ENCODE data around the gene B3GLCT.

B3GLCT gene

DNA sequence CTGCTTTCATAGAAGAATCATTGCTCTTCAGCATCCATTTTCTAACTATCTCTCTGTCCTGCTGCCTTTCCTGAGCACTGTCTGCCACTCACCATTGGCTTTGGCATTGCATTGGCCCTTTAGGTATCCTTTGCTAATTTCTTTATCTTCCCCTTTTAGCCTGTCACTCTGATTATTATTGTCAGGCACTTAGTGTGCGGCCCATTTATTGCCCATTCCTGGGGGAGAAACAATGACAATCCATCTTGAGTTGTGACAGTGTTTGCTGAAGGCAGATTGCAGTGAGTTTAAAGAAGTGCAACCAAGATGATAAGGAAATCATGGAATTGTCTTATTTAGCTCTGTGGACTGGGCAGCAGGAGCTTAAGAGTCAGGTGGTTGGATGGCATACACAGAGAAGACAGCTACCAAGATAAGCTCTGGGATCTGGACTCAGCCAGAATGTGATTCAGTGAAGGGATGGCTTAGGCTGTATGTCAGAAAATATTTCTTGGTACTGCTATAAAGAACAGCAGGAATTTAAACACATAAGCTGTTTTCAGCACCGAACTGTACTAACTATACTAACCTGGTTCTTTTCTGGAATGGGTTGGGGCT, 25.3 kb downstream of the B3GLCT start:
- DNase-seq, result no peak

DNA sequence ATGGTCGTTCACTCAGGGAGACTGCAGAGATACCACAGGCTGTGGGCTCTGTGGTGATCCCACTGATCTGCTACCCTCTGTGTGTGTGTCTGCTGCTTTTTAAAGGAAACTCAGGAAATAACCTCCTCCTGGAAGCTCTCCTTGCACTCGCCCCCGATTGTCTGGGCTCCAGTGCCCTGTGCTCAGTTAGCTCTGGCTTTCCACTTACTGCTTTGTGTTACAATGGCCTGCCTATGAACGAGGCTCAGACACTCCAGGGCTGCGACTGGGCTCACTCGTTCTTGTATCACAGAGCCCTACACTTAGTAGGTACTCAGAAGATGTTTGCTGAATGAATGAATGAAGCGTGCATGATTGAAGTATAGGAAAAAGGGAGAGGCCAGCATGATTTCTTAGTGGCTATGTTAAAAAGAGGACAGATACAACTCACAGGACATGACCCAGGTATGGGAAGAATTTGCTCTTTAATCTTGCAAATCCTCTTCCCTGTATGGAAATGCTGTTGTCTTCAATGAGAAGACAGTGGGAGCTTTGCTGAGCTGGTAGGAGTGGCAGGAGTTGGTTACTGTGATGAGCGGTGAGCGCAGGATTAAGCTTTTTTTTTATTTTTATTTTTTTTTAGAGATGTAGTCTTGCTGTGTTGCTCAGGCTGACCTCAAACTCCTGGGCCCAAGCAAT, 26.4 kb downstream of the B3GLCT start:
- no peak for DNase-seq

DNA sequence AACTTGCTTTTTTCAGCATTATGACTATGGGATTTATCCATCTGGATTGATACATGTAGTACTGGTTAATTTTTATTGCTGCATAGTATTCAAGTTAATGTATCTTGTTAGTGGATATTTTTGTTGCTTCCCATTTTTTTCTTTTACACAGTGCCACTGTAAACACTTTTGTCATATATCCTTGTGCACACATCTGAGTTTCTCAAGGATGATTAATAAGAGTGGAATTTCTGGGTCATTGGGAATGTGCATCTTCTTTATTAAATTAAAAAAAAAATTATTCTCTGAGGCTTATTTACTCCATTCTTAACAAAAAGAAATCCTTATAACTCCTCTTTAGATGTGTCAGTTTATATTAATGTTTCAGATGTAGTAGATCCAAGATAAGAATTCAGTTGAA, 27.3 kb downstream of the B3GLCT start:
- DNase-seq, result no peak

DNA sequence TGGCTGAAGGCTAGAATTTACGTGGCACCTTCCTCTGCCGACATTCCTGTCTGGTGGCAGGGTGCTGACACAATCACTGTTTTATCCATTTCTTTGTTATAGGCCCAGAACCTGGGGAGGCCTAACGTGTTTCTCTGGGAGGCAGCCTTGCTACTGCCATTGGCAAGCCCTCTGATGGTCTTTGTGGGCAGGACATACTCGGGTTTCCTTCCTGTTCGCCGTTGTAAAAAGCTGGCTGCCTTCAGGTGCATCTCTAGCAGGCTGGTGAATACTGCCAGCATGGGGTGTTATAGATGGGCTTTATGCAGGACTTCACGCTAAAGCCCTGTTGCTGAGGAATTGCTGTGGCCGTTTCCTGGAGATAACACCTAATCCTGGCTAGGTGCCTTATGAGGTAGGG, 28.1 kb downstream of the B3GLCT start:
- no peak for DNase-seq

DNA sequence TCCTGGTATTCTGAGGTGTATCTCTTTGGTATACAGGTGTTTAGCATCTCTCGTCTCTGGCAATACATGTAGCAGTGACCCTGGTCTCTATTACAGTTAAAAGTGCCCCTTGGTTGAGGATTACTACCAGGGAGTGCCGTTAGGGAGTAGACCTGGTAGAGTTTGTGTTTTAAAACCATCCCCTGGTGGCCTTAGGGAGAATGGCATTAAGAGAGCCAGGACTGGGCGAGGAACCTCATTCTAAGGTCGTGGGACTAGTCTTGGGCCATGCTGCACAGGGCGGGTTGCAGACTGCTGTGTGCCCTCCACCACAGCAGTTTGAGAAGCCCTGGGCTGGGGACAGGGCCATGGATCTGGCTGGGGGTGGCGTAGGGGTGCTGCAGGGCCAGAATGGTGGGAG, 35.0 kb downstream of the B3GLCT start:
- DNase-seq, result no peak

DNA sequence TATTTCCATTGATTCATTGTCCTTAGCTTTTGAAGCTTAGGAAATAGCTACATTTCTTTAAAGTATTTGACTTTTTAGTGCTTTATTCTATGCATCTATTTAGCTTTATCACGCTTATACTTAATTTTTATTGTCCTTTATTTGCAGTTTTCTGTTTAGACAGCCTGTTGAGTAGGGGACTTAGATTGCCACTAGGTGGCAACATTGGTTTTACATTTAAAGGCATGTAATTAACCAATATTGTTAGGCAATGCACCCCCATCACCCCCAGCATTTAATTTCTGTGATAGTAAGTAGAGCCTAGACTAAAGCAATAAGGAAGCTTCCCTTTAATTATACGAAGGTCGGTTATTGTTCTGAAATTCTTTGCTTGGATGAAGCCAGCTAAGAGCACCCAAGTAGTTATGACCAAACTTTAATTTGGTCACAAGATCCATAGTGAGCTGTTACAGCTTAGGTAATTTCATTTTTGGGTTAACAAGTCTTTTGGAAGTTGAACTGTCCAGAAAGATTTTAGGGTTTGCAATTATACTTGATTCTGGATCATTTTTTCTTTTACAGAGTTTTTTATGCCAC, 36.5 kb downstream of the B3GLCT start:
- DNase-seq, result no peak

DNA sequence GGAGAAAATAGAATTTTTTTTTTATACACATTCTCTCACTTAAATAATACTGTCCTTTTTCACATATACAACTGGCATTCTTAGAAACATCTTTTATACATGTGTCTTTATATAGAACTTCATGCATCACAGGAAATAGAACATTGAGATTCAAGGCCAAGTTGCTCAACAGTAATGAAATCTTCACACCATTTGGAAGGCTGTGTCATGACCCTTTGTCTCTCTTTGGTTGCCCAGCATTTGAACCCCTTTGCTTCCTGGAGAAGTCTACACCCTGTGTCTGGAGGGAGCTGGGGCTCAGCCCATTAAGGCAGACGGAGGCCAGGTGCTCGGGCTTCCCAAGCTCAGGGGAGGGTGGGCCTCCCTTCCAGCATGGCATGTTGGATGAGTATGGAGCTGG, 41.1 kb downstream of the B3GLCT start:
- no peak for DNase-seq

DNA sequence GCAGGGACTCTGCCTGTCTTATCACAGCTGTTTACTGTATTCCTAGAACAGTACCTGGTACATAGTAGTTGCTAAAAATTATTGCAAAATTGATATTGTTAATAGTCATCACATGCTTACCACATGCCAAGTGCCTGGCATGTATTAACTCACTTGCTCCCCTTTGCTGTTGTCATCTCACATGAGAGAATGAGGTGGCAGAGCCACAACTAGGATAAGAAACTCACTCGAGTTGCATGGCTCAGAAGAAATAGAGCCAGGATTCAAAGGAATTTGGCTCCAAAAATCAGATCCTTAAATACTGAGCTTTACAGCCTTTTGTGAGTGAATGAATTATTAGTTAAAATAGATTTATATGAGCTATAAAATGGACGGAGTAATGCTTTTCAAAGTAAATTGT, 42.6 kb downstream of the B3GLCT start:
- no peak for DNase-seq

DNA sequence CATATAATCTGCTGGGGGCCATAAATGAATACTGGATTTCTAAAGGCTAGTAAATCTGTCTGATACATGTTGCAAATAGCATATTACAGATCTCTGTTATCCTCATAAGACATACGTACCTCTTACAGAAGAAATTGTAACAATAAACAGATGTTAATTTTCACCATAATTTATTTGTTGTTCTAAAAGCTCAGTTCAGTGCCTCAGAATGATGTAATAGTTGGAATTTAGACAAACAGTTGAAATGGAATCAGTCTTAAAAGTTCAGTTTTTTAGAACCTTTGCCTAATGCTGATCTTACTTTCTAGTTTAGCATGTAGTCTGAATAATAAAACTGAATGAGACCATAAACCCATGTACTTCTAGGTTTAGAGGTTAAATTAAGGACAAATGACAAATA, 43.1 kb downstream of the B3GLCT start:
- no peak for DNase-seq

DNA sequence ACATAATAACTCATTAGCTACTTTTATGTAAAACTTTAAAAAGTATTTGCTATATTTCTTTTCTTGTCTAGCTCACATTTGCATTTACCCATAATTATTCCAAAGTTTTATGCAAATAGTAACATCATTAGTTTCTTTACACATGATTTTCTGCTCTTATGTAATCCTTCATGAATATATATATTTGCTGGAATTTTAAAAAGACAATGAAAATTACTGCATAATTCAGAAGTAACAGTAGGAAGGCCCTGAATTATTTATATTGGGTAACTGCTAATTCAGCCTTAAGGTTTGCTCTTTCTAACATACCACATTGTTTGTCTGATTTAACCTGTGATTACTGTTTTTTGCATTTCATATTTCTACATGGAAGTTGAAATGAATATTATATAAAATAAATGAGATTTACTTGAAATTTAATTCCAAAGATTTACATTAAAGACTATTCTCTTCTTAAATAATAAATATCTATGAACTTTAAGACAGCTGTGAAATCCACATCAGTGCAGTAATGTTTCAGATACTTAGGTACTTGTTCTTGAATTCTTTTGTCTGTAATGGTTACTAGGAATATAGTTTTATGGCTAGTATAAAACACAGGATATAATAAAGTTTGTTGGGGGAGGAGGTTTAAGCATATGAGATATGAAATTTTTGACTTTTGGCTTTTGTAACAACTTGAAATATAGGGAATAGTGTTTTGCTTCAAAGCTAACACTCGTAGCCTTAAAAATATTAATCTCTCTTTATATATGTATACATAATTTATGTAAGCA, 46.0 kb downstream of the B3GLCT start:
- DNase-seq, result no peak

DNA sequence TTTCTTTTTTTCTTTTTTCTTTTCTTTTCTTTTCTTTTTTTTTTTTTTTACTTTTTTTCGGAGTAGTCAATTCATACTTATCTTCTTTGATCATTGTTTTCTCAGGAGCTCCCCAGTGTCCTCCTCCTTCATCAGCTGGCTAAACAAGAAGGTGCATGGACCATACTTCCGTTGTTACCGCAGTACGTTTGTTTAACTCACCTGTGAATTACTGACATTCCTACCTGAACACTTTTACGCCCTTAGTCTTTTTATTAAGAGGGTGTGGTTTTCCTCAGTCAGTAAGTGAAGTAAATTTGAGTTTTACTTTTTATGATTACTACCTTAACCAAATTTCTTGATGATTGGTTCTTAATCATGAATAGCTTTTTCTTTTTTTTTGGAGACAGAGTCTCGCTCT, 47.1 kb downstream of the B3GLCT start:
- DNase-seq, result no peak

DNA sequence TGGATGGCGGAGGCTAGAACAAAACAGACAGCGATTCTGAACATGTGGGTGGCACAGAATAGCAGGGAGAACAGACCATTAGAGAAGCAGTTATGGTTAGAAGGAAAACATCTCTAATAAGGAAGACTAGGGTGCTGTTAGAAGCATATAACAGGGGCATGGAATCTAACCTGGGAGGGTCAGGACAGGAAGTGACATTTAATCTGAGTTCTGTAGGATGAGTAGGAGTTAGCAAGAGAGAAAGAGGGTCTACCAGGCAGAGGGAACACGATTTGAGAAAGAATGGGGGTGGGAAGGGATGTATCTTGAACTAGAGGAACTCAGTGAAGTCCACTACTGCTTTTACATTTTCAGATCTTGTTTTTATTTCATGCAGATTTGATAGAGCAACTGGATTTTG, 48.6 kb downstream of the B3GLCT start:
- no peak for DNase-seq

DNA sequence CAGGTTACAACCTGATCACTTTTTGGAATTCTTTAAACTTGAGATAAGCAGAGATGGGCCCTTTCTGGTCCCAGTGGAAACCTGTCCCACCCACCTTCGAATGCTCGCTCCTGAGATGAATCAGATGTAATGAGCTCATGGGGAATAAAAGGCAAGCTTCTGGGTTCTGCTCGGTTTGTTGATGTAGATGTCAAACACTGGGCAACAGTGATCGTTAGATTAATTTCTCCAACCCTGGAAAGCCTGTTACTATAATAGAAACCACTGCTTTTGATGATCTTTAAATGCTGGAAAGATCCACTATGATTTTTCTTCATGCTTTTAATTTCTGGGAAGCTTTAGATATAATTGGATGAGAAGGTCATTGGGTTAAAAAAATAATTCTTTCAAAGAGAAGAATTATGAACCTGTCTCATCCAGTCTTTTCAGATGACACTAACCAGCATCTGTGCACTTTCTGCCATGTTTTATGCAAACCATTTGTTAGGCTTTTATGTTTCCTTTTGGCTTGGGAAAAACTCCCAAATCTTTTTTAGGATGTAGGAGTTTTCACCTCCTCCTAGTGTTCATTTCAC, 49.3 kb downstream of the B3GLCT start:
- DNase-seq, result no peak

DNA sequence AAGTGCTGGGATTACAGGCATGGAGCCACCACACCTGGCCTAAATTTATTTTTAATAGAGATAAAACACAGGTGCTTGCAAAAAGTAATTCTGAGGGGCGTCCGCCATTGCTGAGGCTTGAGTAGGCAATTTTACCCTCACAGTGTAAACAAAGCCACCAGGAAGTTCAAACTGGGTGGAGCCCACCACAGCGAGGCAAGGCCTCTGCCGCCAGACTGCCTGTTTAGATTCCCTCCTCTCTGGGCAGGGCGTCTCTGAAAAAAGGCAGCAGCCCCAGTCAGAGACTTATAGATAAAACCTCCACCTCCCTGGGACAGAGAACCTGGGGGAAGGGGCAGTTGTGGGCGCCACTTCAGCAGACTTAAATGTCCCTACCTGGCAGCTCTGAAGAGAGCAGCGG, 50.7 kb downstream of the B3GLCT start:
- no peak for DNase-seq

DNA sequence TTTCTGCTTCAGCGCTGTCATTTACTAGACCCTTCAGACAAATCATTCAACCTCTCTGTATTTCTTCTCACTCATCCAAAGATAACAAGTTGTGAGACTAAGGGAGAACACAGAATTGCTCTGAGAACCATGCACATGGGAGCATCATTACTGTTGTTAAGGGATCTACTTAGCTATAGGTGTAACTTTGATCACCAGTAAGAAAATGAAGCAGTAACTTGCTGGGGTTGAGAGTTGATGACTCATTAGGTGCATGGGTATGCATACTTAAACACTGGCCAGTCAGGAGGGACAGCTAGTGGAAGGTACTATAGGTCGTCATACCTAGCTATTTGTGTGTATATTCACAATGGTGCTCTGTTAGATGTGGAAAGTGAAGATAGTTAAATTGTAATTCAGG, 61.5 kb downstream of the B3GLCT start:
- no peak for DNase-seq

DNA sequence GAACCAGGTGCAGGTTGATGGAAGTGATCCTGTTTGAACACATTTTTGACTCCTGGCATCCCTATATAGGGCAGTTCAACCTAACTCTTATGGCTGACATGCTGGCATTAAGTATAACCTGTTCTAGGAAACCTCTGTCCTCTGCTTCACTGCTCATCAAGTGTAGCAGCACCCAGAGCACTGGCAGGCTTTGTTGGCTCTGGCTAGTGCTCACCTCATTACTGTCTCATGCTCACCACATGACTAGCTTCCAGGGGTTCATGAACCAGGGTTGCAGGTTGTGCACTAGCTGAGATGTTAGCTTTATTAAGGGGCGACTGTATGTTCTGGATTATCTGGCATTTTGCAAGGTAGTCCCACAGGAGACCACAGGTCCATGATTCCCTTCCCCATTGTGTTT, 63.6 kb downstream of the B3GLCT start:
- DNase-seq, result no peak

DNA sequence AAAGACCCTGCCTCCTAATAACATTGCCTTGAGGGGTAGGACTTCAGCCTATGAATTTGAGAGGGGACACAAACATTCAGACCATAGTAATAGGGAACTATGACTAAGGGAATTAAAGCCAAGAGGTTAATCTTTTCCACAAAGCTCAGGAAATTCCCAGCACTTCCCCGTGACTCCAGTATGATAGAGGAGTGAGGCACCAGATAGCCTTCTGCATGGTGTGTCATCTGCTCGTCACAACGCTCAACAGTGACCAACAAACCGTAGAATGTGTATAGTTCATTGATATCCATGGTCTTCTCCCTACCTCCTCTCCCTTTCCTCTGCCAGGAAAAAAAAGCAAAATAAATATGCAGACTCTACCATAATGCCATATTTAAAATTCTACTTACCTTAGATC, 64.4 kb downstream of the B3GLCT start:
- no peak for DNase-seq

DNA sequence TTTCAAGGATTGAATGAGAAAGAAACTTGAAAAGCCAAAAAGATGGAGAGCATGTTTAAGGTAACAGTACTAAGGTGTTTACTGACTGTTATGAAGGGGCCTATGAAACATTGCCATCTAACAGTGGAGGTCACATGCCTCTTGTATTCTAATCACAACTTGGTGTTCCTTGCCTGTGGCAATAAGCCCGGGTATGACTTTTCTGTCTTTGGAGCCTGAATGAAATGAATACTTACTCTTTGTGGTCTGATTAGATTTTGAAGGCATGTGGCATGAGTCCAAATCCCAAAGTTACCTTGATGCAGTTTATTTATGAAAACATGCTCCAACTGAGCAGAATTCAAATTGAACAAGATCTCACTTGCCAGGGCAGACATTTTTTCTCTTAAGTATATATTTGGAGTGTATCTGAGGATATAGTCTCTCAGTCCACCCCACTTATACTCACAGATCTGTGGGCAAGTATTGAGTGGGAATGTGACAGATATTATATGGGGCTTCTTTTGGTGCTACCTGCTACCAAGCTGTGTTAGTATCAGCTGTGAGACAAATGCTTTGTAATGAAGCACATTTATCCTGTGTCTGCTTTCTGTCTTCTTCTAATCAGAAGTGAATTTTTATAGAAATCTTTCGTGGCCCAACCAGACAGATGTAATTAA, 67.5 kb downstream of the B3GLCT start:
- no peak for DNase-seq

DNA sequence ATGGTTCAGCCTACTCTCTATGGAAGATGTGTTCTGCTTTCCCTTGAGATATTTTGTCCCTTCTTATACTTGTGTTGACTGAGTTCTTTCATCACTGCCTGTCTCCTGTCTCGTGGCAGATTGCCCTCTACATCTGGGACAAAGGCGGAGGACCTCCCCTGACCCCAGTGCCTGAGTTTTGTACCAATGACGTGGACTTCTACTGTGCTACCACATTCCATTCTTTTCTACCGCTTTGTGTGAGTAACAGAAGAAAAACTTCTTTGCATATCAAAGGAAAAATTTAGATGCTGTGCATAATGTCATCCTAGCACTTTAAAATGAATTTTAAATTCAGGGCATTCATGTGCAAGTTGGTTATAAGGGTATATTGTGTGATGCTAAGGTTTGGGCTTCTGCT, 74.6 kb downstream of the B3GLCT start:
- no peak for DNase-seq

DNA sequence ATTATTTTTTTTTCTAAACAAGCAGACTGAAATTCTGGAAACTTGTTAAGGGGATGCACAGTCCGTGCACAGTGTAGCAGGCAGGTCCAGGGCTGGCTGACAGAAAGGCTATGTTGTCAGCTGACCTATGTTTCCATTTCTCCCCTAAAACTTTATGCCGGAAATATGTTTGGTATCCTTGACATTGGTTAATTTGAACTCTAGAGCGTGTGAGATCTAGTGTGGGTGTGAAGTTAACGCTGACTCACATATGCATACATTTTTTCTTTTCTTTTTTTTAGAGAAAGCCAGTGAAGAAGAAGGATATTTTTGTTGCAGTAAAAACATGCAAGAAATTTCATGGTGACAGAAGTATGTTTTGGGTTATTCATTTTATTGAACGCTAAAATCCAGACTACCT, 76.6 kb downstream of the B3GLCT start:
- no peak for DNase-seq

DNA sequence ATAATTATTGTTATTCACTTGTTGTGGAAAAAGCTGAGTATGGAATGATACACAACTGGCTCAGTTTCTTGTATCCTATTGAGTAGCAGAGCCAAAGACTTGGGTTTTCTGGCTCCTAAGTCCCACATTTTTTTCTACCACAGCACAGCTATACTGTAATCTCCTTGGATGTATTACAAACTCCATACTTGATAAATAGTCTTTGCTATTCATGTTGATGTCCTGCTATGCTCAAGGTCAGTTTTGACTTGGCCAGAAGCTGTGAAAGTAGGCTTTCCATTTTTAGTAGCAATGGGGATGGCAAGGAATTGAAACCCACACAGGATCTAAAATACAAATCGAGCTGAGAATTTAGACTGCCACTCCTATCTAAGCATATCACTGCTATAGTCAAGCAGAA, 79.1 kb downstream of the B3GLCT start:
- DNase-seq, result no peak

DNA sequence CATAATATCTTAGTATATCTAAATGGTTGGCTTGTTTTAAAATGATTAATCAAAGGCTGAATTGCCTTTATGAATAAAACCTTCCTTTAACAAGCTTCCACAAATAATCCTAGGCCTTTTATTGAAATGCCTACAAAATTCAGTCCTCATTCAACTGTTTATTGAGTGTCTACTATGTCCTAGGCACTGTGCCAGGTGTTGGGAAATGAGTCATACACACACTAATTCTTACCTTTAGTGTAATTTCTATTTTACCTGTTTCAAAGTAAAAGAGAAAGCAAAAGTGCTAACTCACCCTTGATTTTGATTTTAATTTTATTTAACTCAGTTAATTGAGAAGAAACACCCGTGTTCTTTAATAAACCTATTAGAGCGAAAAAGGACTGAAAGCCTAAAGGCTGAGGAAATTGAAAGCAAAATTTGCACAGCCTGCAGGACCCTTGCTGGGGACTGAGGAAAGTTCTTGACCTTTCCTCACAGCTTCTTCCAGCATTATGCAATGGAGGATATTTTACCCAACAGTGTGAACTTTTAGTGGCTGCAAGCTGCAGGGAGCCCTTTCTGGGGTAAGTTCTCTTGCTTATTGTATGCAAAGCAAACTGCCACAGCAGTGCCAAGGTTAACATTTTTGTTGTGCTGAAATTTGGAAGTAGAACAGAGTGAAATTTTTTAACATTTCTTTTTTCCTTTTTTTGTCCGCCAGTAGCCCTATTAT, 83.1 kb downstream of the B3GLCT start:
- DNase-seq, result no peak

DNA sequence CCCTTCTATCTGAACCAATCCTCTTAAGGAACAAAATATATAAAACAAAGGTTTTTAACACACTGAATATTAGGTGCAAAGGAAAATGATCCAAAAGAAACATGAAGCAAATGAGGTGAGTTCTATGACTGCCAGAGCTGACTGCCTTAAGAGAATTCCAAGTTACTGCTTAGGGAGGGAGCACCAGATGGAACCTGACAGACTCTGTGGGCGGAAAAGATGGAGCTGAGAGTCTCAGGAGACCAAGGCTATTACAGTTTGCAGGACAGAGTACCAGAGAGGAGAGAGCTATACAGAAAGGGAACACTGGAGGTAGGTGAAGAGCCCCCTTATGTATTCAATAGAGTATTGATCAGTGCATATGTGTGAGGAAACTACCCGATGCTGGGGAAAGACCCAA, 87.2 kb downstream of the B3GLCT start:
- no peak for DNase-seq

Data from NCI-H774 (cell line).